HCT116 (cell line): ENCODE results near the gene LSM10. TPM values are rescaled to one million over a fixed set of nuclear protein-coding genes. Genes with fewer than 3 reads are reported as not detected.

Source experiments
- ATAC-seq: fragments of 200-7000 bp; cut with Tn5 transposase; 2 replicates; pipeline ENCODE4 v1.9.1; 2020; ENCODE audit warnings: mild to moderate bottlenecking, moderate library complexity
- BruUV-seq: library from RNA; stranded (reverse); fragments of 400-500 nt; replicated peaks from 2 replicates; lab custom pipeline; 2021; lab: Mats Ljungman, UMichigan
- CTCF ChIA-PET: fragments of 300-600 bp; sonication (Branson Sonifier 250); formaldehyde crosslinking; loops from one replicate; lab custom pipeline; 2021; ENCODE audit warnings: antibody characterized with exemption; lab: Charles Lee
- POLR2A ChIA-PET: fragments of 300-600, 350-600 bp; sonication (Branson Sonifier 250); formaldehyde crosslinking; loops from one replicate; lab custom pipeline; 2021; ENCODE audit warnings: antibody characterized with exemption; lab: Charles Lee
- RAD21 ChIA-PET, 2 experiments: fragments of 300-600 bp; sonication (Branson Sonifier 250); formaldehyde crosslinking; loops; one replicate each; lab custom pipeline; 2023; ENCODE audit warnings: low total read pairs in 2 of 2; ENCODE audit not compliant: uncharacterized antibody in 2 of 2, unreplicated experiment in 2 of 2, low non-redundant PET in 1 of 2; lab: Charles Lee
- DNase-seq: peaks from one replicate; pipeline ENCODE4 v3.0.0-alpha.2; 2010; ENCODE audit warnings: low read depth, low spot score
- H2AFZ ChIP-seq: fragments of 200-600 bp; shearing (Covaris generic), sonication (generic); 2 replicates; pipeline ENCODE4 v1.6.1; 2017; ENCODE audit warnings: low read depth, mixed run types, mixed read lengths, antibody characterized with exemption, low read length; ENCODE audit not compliant: poor library complexity, severe bottlenecking
- H3K27ac ChIP-seq: 2 replicates; pipeline ENCODE4 v1.5.1; 2012; ENCODE audit warnings: low read depth, low read length
- H3K27me3 ChIP-seq: fragments of 200-600 bp; sonication (generic); 2 replicates; pipeline ENCODE4 v1.6.1; 2016; ENCODE audit warnings: mixed run types, low read length, mixed read lengths; ENCODE audit not compliant: insufficient read depth
- H3K36me3 ChIP-seq, 2 experiments: fragments of 200-500 bp in 1 of 2; fragments of 200-600 bp in 1 of 2; sonication (Bioruptor generic) in 1 of 2; sonication (generic) in 1 of 2; 2 replicates each; pipeline versions ENCODE4 v1.5.1 to v1.6.1; 2014 to 2016; ENCODE audit warnings: low read length in 2 of 2, inconsistent platforms in 1 of 2, mixed read lengths in 1 of 2, mixed run types in 1 of 2; ENCODE audit not compliant: insufficient read depth in 2 of 2, control insufficient read depth in 1 of 2
- H3K4me1 ChIP-seq, 2 experiments: fragments of 200-600 bp in 1 of 2; sonication (generic) in 1 of 2; 2 replicates each; pipeline versions ENCODE4 v1.5.1 to v1.6.1; 2012 to 2017; ENCODE audit warnings: low read length in 2 of 2, inconsistent platforms in 1 of 2, mild to moderate bottlenecking in 1 of 2, mixed read lengths in 1 of 2, mixed run types in 1 of 2, moderate library complexity in 1 of 2; ENCODE audit not compliant: insufficient read depth in 2 of 2, control insufficient read depth in 1 of 2
- H3K4me2 ChIP-seq: fragments of 200-600 bp; sonication (generic); 2 replicates; pipeline ENCODE4 v1.6.1; 2017; ENCODE audit warnings: mixed run types, low read length, mixed read lengths
- H3K4me3 ChIP-seq, 2 experiments: fragments of 200-600 bp in 1 of 2; sonication (generic) in 1 of 2; replicated peaks in 1 of 2; 2 replicates each; pipeline ENCODE4 v1.5.1; 2011 to 2016; ENCODE audit warnings: low read length in 2 of 2, control low read depth in 1 of 2, low read depth in 1 of 2, mild to moderate bottlenecking in 1 of 2, mixed read lengths in 1 of 2, mixed run types in 1 of 2
- H3K79me2 ChIP-seq: fragments of 200-600 bp; sonication (generic); 2 replicates; pipeline ENCODE4 v1.6.1; 2017; ENCODE audit warnings: mild to moderate bottlenecking, mixed run types, low read length, moderate library complexity, mixed read lengths; ENCODE audit not compliant: insufficient read depth
- H3K9ac ChIP-seq: fragments of 200-600 bp; sonication (generic); 2 replicates; pipeline ENCODE4 v1.6.1; 2016; ENCODE audit warnings: low read length, mixed read lengths
- H3K9me2 ChIP-seq: fragments of 200-600 bp; sonication (generic), shearing (Covaris generic); 2 replicates; pipeline ENCODE4 v1.6.1; 2017; ENCODE audit warnings: mixed run types, mild to moderate bottlenecking, moderate library complexity; ENCODE audit not compliant: insufficient read depth
- H3K9me3 ChIP-seq, 2 experiments: fragments of 200-500 bp in 1 of 2; fragments of 200-600 bp in 1 of 2; sonication (Bioruptor generic) in 1 of 2; sonication (generic) in 1 of 2; 2 replicates each; pipeline ENCODE4 v1.6.1; 2014 to 2017; ENCODE audit warnings: low read length in 2 of 2, mixed read lengths in 2 of 2, inconsistent platforms in 1 of 2, low read depth in 1 of 2, mild to moderate bottlenecking in 1 of 2, mixed run types in 1 of 2, moderate library complexity in 1 of 2; ENCODE audit not compliant: control insufficient read depth in 1 of 2, insufficient read depth in 1 of 2
- H4K20me1 ChIP-seq: fragments of 200-600 bp; sonication (generic), shearing (Covaris generic); 2 replicates; pipeline ENCODE4 v1.6.1; 2017; ENCODE audit warnings: mixed run types, mild to moderate bottlenecking, moderate library complexity; ENCODE audit not compliant: insufficient read depth
- CBX3 ChIP-seq: IDR thresholded peaks from 2 replicates; pipeline ENCODE4 v1.6.1; 2012; ENCODE audit warnings: low read depth
- EGR1 ChIP-seq: IDR thresholded peaks from 2 replicates; pipeline ENCODE4 v1.6.1; 2012; ENCODE audit warnings: low read depth
- EZH2 ChIP-seq: fragments of 200-600 bp; sonication (generic); IDR thresholded peaks from 2 replicates; pipeline ENCODE4 v1.6.1; 2017; ENCODE audit warnings: antibody characterized with exemption, mixed run types
- JUND ChIP-seq: IDR thresholded peaks from 2 replicates; pipeline ENCODE4 v1.6.1; 2012
- MAX ChIP-seq: IDR thresholded peaks from 2 replicates; pipeline ENCODE4 v1.6.1; 2012
- SP1 ChIP-seq: IDR thresholded peaks from 2 replicates; pipeline ENCODE4 v1.6.1; 2012; ENCODE audit warnings: low read depth
- TCF7L2 ChIP-seq: IDR thresholded peaks from 2 replicates; pipeline ENCODE4 v1.7.0; 2011; ENCODE audit warnings: borderline replicate concordance, inconsistent platforms; ENCODE audit not compliant: insufficient read depth, insufficient read length; ENCODE audit errors: extremely low read depth
- ZBTB33 ChIP-seq: IDR thresholded peaks from 2 replicates; pipeline ENCODE4 v1.6.1; 2011; ENCODE audit warnings: mild to moderate bottlenecking, low read length, moderate library complexity; ENCODE audit not compliant: insufficient replicate concordance; ENCODE audit errors: extremely low read depth
- ZNF274 ChIP-seq: fragments of 200-500 bp; sonication (Bioruptor generic); IDR thresholded peaks from 2 replicates; pipeline ENCODE4 v1.6.1; 2014; ENCODE audit warnings: mild to moderate bottlenecking, low read depth, low read length, inconsistent platforms
- intact Hi-C: fragments of 100-400 bp; cut with micrococcal nuclease; formaldehyde crosslinking; loops from 2 replicates; pipeline ENCODE4 v1.10.0; 2022
- total RNA-seq: library from RNA; stranded (reverse); gene quantifications from one replicate; pipeline ENCODE4 v1.2.1, GENCODE V29; 2021; ENCODE audit not compliant: unreplicated experiment
- TF ChIP-seq, protein P1 (sequence below), 3 experiments: fragments of 200-600 bp in 1 of 3; sonication (generic) in 1 of 3; IDR thresholded peaks in 2 of 3; conservative IDR thresholded peaks in 1 of 3; 2 replicates each; pipeline ENCODE4 v1.5.1; 2012 to 2017; ENCODE audit warnings: low read depth in 2 of 3, low read length in 2 of 3, antibody characterized with exemption in 1 of 3, borderline replicate concordance in 1 of 3, control low read depth in 1 of 3, mild to moderate bottlenecking in 1 of 3, mixed read lengths in 1 of 3, mixed run types in 1 of 3, moderate library complexity in 1 of 3; ENCODE audit not compliant: insufficient read depth in 1 of 3
- TF ChIP-seq, protein P2 (sequence below): IDR thresholded peaks from 2 replicates; pipeline ENCODE4 v1.6.1; 2012; ENCODE audit warnings: low read depth

Gene LSM10
- total RNA-seq, 1 experiment from 2014 or later: 49.5 TPM

- H3K36me3 ChIP-seq: peaks cover 2 to 5% of the 10 kb centered on the region in 2 experiments; a peak in 1 of 4 replicates
- peaks cover 15 to 32% of the 10 kb centered on the region in 2 experiments for H3K4me1 ChIP-seq
- no peaks in the 10 kb centered on the region for H3K27me3 ChIP-seq
- intact Hi-C loops: loop anchor here (10.0 kb wide), 1 partner anchor 228 kb away; the partner anchor contains the start of gene MAP7D1
- DNase-seq (no peak), ATAC-seq (no peak)
- no peak overlapping the region for H2AFZ ChIP-seq
- H3K9me2 ChIP-seq: no peaks in the 10 kb centered on the region
- no peaks in the 10 kb centered on the region for H4K20me1 ChIP-seq
- no peak overlapping the region for H3K27ac ChIP-seq
- ChIA-PET RAD21 (no interaction called here), CTCF (no interaction called here), POLR2A (interaction anchor here (1.4 to 3.1 kb wide), 2 partner anchors 15 to 18 kb away, joined by 4 to 14 read pairs; partner anchors contain the start of gene LSM10)
- no TSS peak for BruUV-seq
- H3K4me2 ChIP-seq: no peak overlapping the region
- no peak overlapping the region for H3K4me3 ChIP-seq
- no peak for TF ChIP-seq EZH2
- no peak for TF ChIP-seq JUND
- TF ChIP-seq ZNF274: no peak
- no peak for TF ChIP-seq EGR1
- peaks cover 75% of the 10 kb centered on the region for H3K79me2 ChIP-seq
- no peak overlapping the region for H3K9ac ChIP-seq
- no peaks in the 10 kb centered on the region for H3K9me3 ChIP-seq
These were observed 15.0 kb downstream of the LSM10 start for GRCh38 chr1:36382669-36383068.

- BruUV-seq: no TSS peak
- ChIA-PET POLR2A (interaction anchor here (1.4 to 3.1 kb wide), 2 partner anchors 16 to 19 kb away, joined by 4 to 14 read pairs; partner anchors contain the start of gene LSM10), CTCF (no interaction called here), RAD21 (no interaction called here)
- Histone ChIP-seq H3K79me2 (peaks cover 79% of the 10 kb centered on the region), H3K4me1 (peaks cover 10 to 29% of the 10 kb centered on the region in 2 experiments), H2AFZ (no peak overlapping the region), H3K27me3 (no peaks in the 10 kb centered on the region), H3K4me2 (no peak overlapping the region), H4K20me1 (no peaks in the 10 kb centered on the region), H3K9ac (no peak overlapping the region), H3K9me3 (no peaks in the 10 kb centered on the region), H3K27ac (no peak overlapping the region), H3K9me2 (no peaks in the 10 kb centered on the region), H3K4me3 (no peak overlapping the region), H3K36me3 (peaks cover 2 to 5% of the 10 kb centered on the region in 2 experiments; a peak in 1 of 4 replicates)
- no peak for DNase-seq
- intact Hi-C loops: loop anchor here (10.0 kb wide), 1 partner anchor 227 kb away; the partner anchor contains the start of gene MAP7D1
- no peak for ATAC-seq
- TF ChIP-seq, protein P1, sequence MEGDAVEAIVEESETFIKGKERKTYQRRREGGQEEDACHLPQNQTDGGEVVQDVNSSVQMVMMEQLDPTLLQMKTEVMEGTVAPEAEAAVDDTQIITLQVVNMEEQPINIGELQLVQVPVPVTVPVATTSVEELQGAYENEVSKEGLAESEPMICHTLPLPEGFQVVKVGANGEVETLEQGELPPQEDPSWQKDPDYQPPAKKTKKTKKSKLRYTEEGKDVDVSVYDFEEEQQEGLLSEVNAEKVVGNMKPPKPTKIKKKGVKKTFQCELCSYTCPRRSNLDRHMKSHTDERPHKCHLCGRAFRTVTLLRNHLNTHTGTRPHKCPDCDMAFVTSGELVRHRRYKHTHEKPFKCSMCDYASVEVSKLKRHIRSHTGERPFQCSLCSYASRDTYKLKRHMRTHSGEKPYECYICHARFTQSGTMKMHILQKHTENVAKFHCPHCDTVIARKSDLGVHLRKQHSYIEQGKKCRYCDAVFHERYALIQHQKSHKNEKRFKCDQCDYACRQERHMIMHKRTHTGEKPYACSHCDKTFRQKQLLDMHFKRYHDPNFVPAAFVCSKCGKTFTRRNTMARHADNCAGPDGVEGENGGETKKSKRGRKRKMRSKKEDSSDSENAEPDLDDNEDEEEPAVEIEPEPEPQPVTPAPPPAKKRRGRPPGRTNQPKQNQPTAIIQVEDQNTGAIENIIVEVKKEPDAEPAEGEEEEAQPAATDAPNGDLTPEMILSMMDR (IDR thresholded peaks at IDR 0.05 in 2 of 3, conservative IDR thresholded peaks at IDR 0.05 in 1 of 3; ENCODE audit: borderline replicate concordance in 1 of 3, insufficient read depth in 1 of 3, low read depth in 2 of 3, low read length in 2 of 3): no peak
- TF ChIP-seq CBX3 (no peak), EZH2 (no peak), TCF7L2 (no peak), EGR1 (no peak), SP1 (no peak), MAX (no peak), ZBTB33 (no peak), JUND (no peak)
- TF ChIP-seq, protein P2, sequence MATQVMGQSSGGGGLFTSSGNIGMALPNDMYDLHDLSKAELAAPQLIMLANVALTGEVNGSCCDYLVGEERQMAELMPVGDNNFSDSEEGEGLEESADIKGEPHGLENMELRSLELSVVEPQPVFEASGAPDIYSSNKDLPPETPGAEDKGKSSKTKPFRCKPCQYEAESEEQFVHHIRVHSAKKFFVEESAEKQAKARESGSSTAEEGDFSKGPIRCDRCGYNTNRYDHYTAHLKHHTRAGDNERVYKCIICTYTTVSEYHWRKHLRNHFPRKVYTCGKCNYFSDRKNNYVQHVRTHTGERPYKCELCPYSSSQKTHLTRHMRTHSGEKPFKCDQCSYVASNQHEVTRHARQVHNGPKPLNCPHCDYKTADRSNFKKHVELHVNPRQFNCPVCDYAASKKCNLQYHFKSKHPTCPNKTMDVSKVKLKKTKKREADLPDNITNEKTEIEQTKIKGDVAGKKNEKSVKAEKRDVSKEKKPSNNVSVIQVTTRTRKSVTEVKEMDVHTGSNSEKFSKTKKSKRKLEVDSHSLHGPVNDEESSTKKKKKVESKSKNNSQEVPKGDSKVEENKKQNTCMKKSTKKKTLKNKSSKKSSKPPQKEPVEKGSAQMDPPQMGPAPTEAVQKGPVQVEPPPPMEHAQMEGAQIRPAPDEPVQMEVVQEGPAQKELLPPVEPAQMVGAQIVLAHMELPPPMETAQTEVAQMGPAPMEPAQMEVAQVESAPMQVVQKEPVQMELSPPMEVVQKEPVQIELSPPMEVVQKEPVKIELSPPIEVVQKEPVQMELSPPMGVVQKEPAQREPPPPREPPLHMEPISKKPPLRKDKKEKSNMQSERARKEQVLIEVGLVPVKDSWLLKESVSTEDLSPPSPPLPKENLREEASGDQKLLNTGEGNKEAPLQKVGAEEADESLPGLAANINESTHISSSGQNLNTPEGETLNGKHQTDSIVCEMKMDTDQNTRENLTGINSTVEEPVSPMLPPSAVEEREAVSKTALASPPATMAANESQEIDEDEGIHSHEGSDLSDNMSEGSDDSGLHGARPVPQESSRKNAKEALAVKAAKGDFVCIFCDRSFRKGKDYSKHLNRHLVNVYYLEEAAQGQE: no peak
These were observed 15.5 kb downstream of the LSM10 start for GRCh38 chr1:36382231-36382630.
